Measurements from ENCODE around the gene TP53INP2.
A peak's percentile ranks its signal among the peaks of the same experiment; 100 is the strongest.
"Not testable (repeated sequence)": the region's sequence is repeated elsewhere in the genome, so short reads cannot be mapped to it uniquely, and the experiment has no call there.

Gene TP53INP2

GRCh38 chr20:34704177-34705007 is at the start of gene TP53INP2:
TP53INP2 (plus strand) TSS chr20:34704344; CDS start chr20:34708740, 4,396 bp downstream.
- peak; percentile 89 for DNase-seq

GRCh38 chr20:34658654-34659053 is 45.5 kb upstream of the TP53INP2 start:
- not testable (repeated sequence) for DNase-seq

- DNase-seq, result not testable (repeated sequence)
Measured at GRCh38 chr20:34661811-34662210, 42.3 kb upstream of the TP53INP2 start.

- DNase-seq, result no peak
Measured at GRCh38 chr20:34663213-34663943, 40.8 kb upstream of the TP53INP2 start.

- not testable (repeated sequence) for DNase-seq
Measured at GRCh38 chr20:34664751-34665150, 39.4 kb upstream of the TP53INP2 start.

- no peak for DNase-seq
Measured at GRCh38 chr20:34669094-34669493, 35.0 kb upstream of the TP53INP2 start.

GRCh38 chr20:34673412-34673811 is 30.7 kb upstream of the TP53INP2 start:
- DNase-seq, result no peak

- no peak for DNase-seq
Measured at GRCh38 chr20:34675561-34675960, 28.6 kb upstream of the TP53INP2 start.

- no peak for DNase-seq
Measured at GRCh38 chr20:34675993-34676641, 28.0 kb upstream of the TP53INP2 start.

- peak; percentile 95 for DNase-seq
Measured at GRCh38 chr20:34676642-34677373, 27.3 kb upstream of the TP53INP2 start, which contains the start of gene PIGU. PIGU (minus strand) TSS chr20:34677092; CDS start chr20:34677085, 7 bp downstream.

GRCh38 chr20:34680586-34681175 is 23.5 kb upstream of the TP53INP2 start:
- DNase-seq, result no peak

GRCh38 chr20:34683667-34684066 is 20.5 kb upstream of the TP53INP2 start:
- no peak for DNase-seq

- DNase-seq, result no peak
Measured at GRCh38 chr20:34689486-34689885, 14.7 kb upstream of the TP53INP2 start.

- no peak for DNase-seq
Measured at GRCh38 chr20:34691838-34692237, 12.3 kb upstream of the TP53INP2 start.

- no peak for DNase-seq
Measured at GRCh38 chr20:34693414-34693813, 10.7 kb upstream of the TP53INP2 start.

- no peak for DNase-seq
Measured at GRCh38 chr20:34701405-34702085, 2.6 kb upstream of the TP53INP2 start.

GRCh38 chr20:34703061-34703423 is 1.1 kb upstream of the TP53INP2 start:
- DNase-seq, result no peak

- no peak for DNase-seq
Measured at GRCh38 chr20:34703424-34704176, 544 bp upstream of the TP53INP2 start.

GRCh38 chr20:34705008-34705396 is 858 bp downstream of the TP53INP2 start:
- no peak for DNase-seq

GRCh38 chr20:34705397-34706301 is 1.5 kb downstream of the TP53INP2 start:
- DNase-seq, result no peak

Measured in activated CD4-positive, alpha-beta T cell treated with anti-CD3 and anti-CD28 coated beads, Interleukin-2, amount 50 U/mL, for 1 hour (primary cell).